ENCODE measurements around the gene JMJD7.

GRCh38 chr15:41857316-41857715 is 29.4 kb downstream of the JMJD7 start:
- TF ChIP-seq, protein P1, sequence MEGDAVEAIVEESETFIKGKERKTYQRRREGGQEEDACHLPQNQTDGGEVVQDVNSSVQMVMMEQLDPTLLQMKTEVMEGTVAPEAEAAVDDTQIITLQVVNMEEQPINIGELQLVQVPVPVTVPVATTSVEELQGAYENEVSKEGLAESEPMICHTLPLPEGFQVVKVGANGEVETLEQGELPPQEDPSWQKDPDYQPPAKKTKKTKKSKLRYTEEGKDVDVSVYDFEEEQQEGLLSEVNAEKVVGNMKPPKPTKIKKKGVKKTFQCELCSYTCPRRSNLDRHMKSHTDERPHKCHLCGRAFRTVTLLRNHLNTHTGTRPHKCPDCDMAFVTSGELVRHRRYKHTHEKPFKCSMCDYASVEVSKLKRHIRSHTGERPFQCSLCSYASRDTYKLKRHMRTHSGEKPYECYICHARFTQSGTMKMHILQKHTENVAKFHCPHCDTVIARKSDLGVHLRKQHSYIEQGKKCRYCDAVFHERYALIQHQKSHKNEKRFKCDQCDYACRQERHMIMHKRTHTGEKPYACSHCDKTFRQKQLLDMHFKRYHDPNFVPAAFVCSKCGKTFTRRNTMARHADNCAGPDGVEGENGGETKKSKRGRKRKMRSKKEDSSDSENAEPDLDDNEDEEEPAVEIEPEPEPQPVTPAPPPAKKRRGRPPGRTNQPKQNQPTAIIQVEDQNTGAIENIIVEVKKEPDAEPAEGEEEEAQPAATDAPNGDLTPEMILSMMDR (IDR thresholded peaks at IDR 0.05), result no peak
- no peak for TF ChIP-seq POLR2AphosphoS5 (IDR thresholded peaks at IDR 0.05)
- no peak for TF ChIP-seq POLR2A (IDR thresholded peaks at IDR 0.05)

All from transverse colon (tissue), 4 donors.